Uterus (tissue), 2 donors: ENCODE data around the gene PRPF40A.

Experiments used
- POLR2A ChIP-seq, 2 donors: fragments of 450-650 bp; IDR thresholded peaks; one replicate each; pipeline ENCODE4 v1.6.1; 2016; ENCODE audit warnings: antibody characterized with exemption in 2 of 2, mild to moderate bottlenecking in 1 of 2, moderate library complexity in 1 of 2
- TF ChIP-seq, protein P1 (sequence below), 4 experiments: fragments of 200-600 bp in 2 of 4; fragments of 450-650 bp in 2 of 4; sonication (generic) in 2 of 4; IDR thresholded peaks; one replicate each; pipeline ENCODE4 v1.5.1; 2016 to 2019; ENCODE audit warnings: antibody characterized with exemption in 4 of 4, mild to moderate bottlenecking in 2 of 4, moderate library complexity in 1 of 4

DNA sequence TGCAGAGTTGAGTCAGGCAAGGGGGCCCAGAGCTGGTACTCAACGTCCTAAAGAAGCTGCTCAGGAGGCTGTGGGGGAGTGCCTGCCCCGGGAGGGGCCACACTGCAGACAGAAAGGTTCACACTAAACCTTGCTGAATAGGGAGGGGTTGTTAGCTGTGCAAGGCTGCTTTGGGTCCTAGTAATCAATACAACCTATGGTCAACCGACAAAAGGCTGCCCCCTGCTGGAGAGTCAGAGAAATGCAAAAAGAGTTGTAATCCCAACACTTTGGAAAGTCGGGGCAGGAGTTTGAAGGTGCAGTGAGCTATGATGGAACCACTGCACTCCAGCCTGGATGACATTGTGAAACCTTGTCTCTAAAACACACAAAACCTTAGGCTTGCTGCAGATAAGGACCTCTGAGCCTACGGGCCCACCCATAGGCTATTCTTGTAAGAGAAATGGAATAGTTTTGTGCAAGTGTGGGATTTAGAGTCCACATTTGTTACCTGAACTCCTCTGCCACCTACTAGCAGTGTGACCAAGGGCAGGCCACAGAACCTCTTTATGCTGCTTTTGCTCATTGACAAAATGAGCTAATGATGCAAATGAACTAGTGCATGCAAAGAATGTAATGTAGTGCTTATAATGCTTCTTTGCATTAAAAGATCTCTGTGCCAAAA lies 81.5 kb downstream of the PRPF40A start:
- TF ChIP-seq, protein P1, sequence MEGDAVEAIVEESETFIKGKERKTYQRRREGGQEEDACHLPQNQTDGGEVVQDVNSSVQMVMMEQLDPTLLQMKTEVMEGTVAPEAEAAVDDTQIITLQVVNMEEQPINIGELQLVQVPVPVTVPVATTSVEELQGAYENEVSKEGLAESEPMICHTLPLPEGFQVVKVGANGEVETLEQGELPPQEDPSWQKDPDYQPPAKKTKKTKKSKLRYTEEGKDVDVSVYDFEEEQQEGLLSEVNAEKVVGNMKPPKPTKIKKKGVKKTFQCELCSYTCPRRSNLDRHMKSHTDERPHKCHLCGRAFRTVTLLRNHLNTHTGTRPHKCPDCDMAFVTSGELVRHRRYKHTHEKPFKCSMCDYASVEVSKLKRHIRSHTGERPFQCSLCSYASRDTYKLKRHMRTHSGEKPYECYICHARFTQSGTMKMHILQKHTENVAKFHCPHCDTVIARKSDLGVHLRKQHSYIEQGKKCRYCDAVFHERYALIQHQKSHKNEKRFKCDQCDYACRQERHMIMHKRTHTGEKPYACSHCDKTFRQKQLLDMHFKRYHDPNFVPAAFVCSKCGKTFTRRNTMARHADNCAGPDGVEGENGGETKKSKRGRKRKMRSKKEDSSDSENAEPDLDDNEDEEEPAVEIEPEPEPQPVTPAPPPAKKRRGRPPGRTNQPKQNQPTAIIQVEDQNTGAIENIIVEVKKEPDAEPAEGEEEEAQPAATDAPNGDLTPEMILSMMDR (IDR thresholded peaks at IDR 0.05) = peak; percentile 68 to 81 (median 70)
- TF ChIP-seq POLR2A (IDR thresholded peaks at IDR 0.05) = no peak
